Measurements from ENCODE around the gene ZDHHC24.

- TF ChIP-seq CTCF (IDR thresholded peaks at IDR 0.05) (no peak), POLR2A (IDR thresholded peaks at IDR 0.05) (no peak)
Measured at GRCh38 chr11:66484806-66485380, 61.0 kb downstream of the ZDHHC24 start.

Data from uterus (tissue), 2 donors.